ENCODE results near the gene CLASP1. TPM values are rescaled to one million over a fixed set of nuclear protein-coding genes. Genes with fewer than 3 reads are reported as not detected.

The CLASP1 gene
- total and polyA plus RNA-seq, 7 donors: 2.4 to 117 (median 53.9) TPM

DNA sequence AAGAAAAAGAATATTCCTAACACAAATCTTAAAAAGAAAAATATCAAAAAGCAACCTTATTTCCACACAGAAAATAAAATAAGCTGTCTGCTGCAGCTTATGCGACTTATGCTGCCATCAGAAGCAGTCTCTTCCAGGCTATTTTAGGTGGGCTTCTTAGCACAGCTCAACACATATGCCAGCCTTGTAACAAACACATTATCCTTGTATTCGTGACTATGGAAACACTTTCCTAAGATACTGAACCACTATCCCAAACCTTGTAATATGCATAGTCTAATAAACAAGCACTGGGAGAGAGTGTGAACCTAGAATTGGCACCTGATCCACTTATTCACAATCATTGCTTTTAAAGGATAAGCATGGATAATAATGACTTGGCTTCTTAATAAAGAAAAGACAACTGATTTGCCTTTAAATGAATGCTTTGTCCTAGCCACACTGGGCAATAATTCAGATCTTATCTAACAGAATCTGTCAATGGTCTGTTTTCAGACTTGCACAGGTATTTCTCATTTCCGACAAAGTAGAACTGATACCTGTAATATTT is 158.6 kb downstream of the CLASP1 start:
- no peak overlapping the region for H3K27ac ChIP-seq
- H3K4me1 ChIP-seq: peaks cover 0 to 22% (median 16%) of the 10 kb centered on the region in 4 donors
- H3K27me3 ChIP-seq: no peaks in the 10 kb centered on the region
- intact Hi-C loops (cut with DNase I): no loop called here
- H3K36me3 ChIP-seq: no peaks in the 10 kb centered on the region
- DNase-seq: no peak
- 93 to 95% methylated on average over 3 of the region's 3 CpGs for WGBS, 2 donors
- H3K4me3 ChIP-seq: no peak overlapping the region
- no peaks in the 10 kb centered on the region for H3K9me3 ChIP-seq
- TF ChIP-seq, protein P1, sequence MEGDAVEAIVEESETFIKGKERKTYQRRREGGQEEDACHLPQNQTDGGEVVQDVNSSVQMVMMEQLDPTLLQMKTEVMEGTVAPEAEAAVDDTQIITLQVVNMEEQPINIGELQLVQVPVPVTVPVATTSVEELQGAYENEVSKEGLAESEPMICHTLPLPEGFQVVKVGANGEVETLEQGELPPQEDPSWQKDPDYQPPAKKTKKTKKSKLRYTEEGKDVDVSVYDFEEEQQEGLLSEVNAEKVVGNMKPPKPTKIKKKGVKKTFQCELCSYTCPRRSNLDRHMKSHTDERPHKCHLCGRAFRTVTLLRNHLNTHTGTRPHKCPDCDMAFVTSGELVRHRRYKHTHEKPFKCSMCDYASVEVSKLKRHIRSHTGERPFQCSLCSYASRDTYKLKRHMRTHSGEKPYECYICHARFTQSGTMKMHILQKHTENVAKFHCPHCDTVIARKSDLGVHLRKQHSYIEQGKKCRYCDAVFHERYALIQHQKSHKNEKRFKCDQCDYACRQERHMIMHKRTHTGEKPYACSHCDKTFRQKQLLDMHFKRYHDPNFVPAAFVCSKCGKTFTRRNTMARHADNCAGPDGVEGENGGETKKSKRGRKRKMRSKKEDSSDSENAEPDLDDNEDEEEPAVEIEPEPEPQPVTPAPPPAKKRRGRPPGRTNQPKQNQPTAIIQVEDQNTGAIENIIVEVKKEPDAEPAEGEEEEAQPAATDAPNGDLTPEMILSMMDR (IDR thresholded peaks at IDR 0.05): no peak
- TF ChIP-seq POLR2A (IDR thresholded peaks at IDR 0.05) (no peak), EP300 (IDR thresholded peaks at IDR 0.05) (no peak), POLR2AphosphoS5 (IDR thresholded peaks at IDR 0.05) (no peak)

DNA sequence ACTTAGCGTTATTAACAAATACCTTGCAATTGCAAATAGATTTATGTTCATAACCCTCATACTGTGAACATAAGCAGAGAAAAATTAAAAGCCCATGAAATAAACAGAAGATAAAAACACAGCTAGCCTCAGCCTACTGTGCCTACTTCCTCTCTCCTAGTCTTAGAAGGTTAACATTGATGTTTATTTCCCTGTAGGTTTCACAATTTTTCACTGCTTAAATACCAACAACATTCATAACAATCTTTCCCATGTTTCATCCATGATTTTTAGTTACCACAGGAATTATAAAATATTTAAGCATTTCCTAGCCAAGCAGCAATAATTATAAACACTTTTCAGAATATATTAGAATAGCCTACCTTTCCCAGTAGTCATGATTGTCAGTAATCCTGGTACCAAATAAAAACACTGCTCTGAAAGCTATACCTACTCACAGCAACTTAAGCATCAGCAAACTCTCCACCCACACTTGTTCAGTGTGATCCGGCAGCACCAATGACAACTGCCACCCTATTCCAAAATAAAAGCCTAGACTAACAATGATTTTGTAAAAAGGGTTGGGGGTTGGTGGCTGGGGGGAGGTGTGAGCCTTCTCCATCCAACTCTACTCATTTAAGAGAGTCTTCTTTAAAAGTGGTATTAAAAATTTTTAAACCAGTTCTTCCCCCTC is 159.2 kb downstream of the CLASP1 start:
- Histone ChIP-seq H3K27me3 (no peaks in the 10 kb centered on the region), H3K4me3 (no peak overlapping the region), H3K36me3 (no peaks in the 10 kb centered on the region), H3K4me1 (peaks cover 0 to 28% (median 21%) of the 10 kb centered on the region in 4 donors), H3K27ac (no peak overlapping the region), H3K9me3 (no peaks in the 10 kb centered on the region)
- TF ChIP-seq, protein P1 (IDR thresholded peaks at IDR 0.05): no peak
- TF ChIP-seq EP300 (IDR thresholded peaks at IDR 0.05) (no peak), POLR2A (IDR thresholded peaks at IDR 0.05) (no peak), POLR2AphosphoS5 (IDR thresholded peaks at IDR 0.05) (no peak)
- no peak for DNase-seq
- WGBS, 2 donors: 68 to 72% methylated on average over 2 of the region's 2 CpGs
- intact Hi-C loops (cut with DNase I): no loop called here

DNA sequence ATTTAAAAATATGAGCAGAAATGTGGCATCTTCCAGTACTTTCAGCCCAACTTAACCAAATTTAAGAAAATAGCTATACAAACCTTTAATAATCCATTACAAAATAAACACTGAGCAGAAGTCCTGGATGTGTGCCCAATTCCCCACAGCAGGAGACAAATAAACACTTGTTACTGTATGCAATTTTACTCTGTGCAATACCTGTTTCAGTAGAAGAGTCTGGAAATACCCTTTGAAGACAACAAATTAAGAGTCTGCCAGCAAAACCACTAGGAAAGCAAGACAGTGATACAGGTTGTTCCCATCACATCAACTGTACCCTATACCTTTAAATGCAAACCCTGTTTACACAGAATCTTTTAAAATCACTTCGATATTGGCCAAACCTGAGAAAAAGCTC is 160.0 kb downstream of the CLASP1 start:
- WGBS, 2 donors: 32 to 69% methylated on average over 1 of the region's 1 CpG
- peaks cover 0 to 36% (median 29%) of the 10 kb centered on the region in 4 donors for H3K4me1 ChIP-seq

DNA sequence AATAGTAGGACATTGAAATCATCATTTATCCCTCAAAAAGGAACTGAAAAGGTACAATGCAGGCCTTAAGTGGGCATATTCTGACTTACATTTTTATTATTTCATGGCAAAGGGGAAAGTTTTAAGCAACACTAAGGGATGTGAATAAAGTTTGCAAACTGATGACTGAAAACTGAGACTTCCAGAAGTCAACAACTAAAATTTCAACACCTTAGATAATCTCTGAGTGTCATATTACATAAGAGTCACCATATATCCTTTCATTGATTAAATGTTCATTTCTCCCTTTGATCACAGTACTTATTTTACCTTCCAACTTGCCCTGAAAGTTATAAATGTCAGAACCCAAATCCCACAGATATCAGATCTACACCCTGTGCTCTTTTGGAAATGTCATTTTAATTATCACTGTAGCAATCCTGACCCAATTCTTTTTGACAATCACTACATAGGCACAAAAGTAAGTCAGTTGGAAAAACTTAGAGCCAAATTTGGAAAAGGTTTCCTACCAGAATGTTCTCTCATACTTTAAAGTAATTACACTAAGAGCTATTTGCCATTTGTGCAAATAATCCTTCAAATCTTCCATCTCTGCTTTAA is 163.0 kb downstream of the CLASP1 start:
- H3K9me3 ChIP-seq: no peaks in the 10 kb centered on the region
- intact Hi-C loops (cut with DNase I): no loop called here
- H3K4me3 ChIP-seq: no peak overlapping the region
- H3K4me1 ChIP-seq: peaks cover 0 to 60% (median 51%) of the 10 kb centered on the region in 4 donors
- H3K27ac ChIP-seq: no peak overlapping the region
- DNase-seq: no peak
- H3K27me3 ChIP-seq: no peaks in the 10 kb centered on the region
- H3K36me3 ChIP-seq: no peaks in the 10 kb centered on the region
- TF ChIP-seq EP300 (IDR thresholded peaks at IDR 0.05) (no peak), POLR2AphosphoS5 (IDR thresholded peaks at IDR 0.05) (no peak), POLR2A (IDR thresholded peaks at IDR 0.05) (no peak)

More for the DNA sequence above, 160.0 kb downstream of the CLASP1 start:
- TF ChIP-seq POLR2AphosphoS5 (IDR thresholded peaks at IDR 0.05) (no peak), EP300 (IDR thresholded peaks at IDR 0.05) (no peak), POLR2A (IDR thresholded peaks at IDR 0.05) (no peak)
- TF ChIP-seq, protein P1 (IDR thresholded peaks at IDR 0.05): no peak
- no peak overlapping the region for H3K4me3 ChIP-seq
- DNase-seq: no peak
- H3K36me3 ChIP-seq: no peaks in the 10 kb centered on the region
- intact Hi-C loops (cut with DNase I): no loop called here
- no peak overlapping the region for H3K27ac ChIP-seq
- no peaks in the 10 kb centered on the region for H3K27me3 ChIP-seq
- no peaks in the 10 kb centered on the region for H3K9me3 ChIP-seq

DNA sequence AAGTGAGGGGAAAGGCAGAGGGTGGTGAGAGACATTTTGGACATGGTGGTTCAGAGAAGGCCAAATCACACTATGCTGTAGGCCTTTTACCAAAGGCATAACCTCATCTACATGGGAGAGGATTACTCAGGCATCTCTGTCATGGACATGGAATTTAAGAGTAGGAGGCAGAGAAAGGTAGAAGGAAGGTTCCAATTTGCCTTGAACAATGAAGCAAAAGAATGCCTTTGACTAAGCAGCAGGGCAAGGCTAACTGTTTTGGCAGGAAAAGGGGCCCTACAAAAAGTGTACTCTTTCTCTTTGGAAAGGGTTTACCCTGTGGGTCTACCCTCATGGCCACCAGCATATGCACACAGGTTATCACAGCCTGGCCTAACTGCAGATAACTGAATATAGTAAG is 164.2 kb downstream of the CLASP1 start:
- no peak for DNase-seq
- Histone ChIP-seq H3K4me3 (no peak overlapping the region), H3K9me3 (no peaks in the 10 kb centered on the region), H3K27ac (peak overlapping the region in 2 of 4 donors; percentile 18 to 53), H3K36me3 (no peaks in the 10 kb centered on the region), H3K27me3 (no peaks in the 10 kb centered on the region), H3K4me1 (peaks cover 0 to 71% (median 61%) of the 10 kb centered on the region in 4 donors)
- intact Hi-C loops (cut with DNase I): no loop called here
- no peak for TF ChIP-seq POLR2A (IDR thresholded peaks at IDR 0.05)
- TF ChIP-seq, protein P1 (IDR thresholded peaks at IDR 0.05): no peak
- no peak for TF ChIP-seq EP300 (IDR thresholded peaks at IDR 0.05)
- TF ChIP-seq POLR2AphosphoS5 (IDR thresholded peaks at IDR 0.05): no peak

Measured in sigmoid colon (tissue), 7 donors.